Activated T-helper 1 cell treated with anti-CD3 and anti-CD28 coated beads, Interleukin-2, amount 50 U/mL, for 16 hours (primary cell): ENCODE results near the gene DLL4.
"Not testable (repeated sequence)": the region's sequence is repeated elsewhere in the genome, so short reads cannot be mapped to it uniquely, and the experiment has no call there.

Experiments used
- DNase-seq, 2 donors: peaks; one replicate each; pipeline ENCODE4 v3.0.0-alpha.2; 2020; ENCODE audit warnings: low read depth in 1 of 2, low spot score in 1 of 2

DLL4 gene

GRCh38 chr15:40941068-40941527 lies 12.0 kb downstream of the DLL4 start:
- no peak for DNase-seq

DNA sequence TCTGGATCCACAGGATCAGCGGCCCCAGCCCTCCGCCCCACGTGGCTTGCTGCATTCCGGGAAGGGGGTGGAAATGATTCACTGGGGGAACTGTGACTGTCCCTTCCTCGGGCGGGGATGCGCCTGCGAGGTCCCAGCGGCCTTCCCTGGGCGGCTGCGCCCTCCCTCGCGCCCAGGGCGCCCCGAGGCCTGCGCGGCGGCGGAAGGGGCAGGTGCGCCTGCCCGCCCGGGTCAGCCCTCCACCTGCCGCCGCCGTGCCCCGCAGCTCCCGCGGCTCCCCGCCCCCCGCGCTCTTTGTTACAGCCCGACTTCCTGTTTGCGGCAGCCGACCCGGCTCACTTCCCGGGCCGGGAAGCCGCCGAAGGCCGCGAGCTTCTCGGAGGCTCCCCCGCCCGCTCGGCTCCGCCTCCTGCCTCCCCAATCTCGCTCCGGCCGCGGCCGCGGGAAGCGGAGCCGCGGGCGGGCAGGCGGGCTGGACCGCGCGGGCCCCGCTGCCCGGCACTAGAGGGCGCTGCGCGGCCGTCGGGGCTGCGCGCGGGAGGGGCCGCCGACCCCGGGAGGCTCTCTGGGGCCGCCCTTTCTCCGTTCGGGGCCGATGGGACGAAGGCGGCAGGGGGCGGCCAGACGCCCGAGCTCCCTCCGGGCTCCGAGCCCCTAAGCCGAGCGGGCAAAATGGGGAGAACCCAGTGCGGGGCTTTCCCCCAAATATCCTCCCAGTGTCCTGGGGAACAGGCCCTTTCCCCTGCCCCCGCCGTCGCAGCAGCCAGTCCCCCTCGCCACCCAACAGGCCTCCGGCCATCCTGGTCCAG lies 12.6 kb downstream of the DLL4 start:
- peak; percentile 30 to 54 for DNase-seq

DNA sequence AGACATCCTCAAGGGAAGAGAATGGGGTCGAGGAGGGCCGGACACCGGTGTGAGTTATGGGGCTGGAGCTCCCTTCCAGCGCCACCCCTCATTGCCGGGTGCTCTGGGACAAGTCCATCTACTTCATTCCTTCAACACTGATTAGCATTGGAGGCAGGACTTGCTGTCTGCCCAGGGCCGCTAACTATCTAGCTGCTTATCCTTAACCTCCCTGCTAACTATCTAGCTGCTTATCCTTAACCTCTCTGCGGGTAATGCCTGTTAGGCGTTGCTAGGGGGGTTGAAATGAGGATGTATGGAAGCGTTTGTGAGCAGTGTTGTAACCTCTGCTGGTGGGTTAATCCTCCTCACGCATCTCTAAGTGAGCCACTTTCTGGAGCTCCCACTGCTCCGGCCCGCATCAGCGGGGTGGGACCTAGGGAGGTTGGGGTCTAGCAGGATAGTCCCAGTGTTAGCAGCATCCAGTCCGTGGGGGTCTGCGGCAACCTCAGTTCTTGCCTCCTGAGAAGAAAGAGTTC lies 13.3 kb downstream of the DLL4 start:
- no peak for DNase-seq

- DNase-seq, result no peak
Measured at GRCh38 chr15:40942878-40943277, 13.7 kb downstream of the DLL4 start.

GRCh38 chr15:40943764-40944365 lies 14.7 kb downstream of the DLL4 start:
- no peak for DNase-seq

GRCh38 chr15:40944510-40945296 lies 15.6 kb downstream of the DLL4 start:
- no peak for DNase-seq

GRCh38 chr15:40948706-40949473 lies 19.8 kb downstream of the DLL4 start:
- DNase-seq, result no peak

- no peak for DNase-seq
Measured at GRCh38 chr15:40949756-40950207, 20.6 kb downstream of the DLL4 start.

GRCh38 chr15:40951764-40952163 lies 22.6 kb downstream of the DLL4 start:
- no peak for DNase-seq

DNA sequence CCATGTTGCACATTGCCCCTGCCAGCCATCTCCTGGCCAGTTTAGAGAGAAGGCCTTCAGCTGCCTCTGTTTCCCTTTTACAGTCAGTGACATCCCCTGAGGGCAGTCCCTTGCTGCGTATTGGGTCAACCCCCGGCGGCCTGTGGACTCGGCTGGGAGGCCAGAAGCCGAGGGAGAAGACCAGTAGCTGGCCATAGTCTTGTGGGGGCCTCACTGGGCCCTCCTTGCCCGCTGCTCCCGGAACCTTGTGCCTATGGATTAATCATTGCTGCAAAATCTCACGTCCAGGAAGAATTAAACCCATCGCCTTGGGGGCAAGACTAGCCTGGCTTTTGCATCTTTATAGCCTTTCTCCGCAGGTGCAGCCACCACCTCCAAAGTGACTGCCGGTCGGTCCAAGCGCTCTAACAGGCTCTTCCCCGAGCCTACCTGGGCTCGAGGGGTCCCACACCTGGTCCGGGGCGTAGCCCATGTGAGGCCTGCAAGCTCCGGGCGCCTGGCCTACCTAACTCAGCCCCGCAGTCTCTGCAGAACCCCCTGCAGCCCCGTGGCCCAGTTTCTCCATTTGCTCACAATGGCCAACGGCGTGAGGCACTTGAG lies 23.3 kb downstream of the DLL4 start:
- DNase-seq, result no peak

- DNase-seq, result peak; percentile 83 to 95
Measured at GRCh38 chr15:40952901-40953712, 24.0 kb downstream of the DLL4 start, which contains the start of gene CHAC1. CHAC1 (plus strand) TSS chr15:40953471; CDS start chr15:40953584, 113 bp downstream.

- no peak for DNase-seq
Measured at GRCh38 chr15:40953713-40954074, 24.6 kb downstream of the DLL4 start.

- DNase-seq, result not testable (repeated sequence)
Measured at GRCh38 chr15:40954158-40954848, 25.2 kb downstream of the DLL4 start.

GRCh38 chr15:40955141-40955903 lies 26.2 kb downstream of the DLL4 start:
- DNase-seq, result no peak

GRCh38 chr15:40955930-40956540 lies 26.9 kb downstream of the DLL4 start:
- DNase-seq, result no peak

GRCh38 chr15:40956541-40956982 lies 27.4 kb downstream of the DLL4 start:
- no peak for DNase-seq

GRCh38 chr15:40957041-40957555 lies 28.0 kb downstream of the DLL4 start:
- DNase-seq, result no peak
